Activated CD8-positive, alpha-beta T cell treated with anti-CD3 and anti-CD28 coated beads for 36 hours (primary cell): Measurements from ENCODE around the gene ARPC4. TPM values are rescaled to one million over a fixed set of nuclear protein-coding genes. Genes with fewer than 3 reads are reported as not detected.
A peak's percentile ranks its signal among the peaks of the same experiment; 100 is the strongest.

Source experiments
- ATAC-seq: fragments of 200-7000 bp; cut with Tn5 transposase; one replicate; pipeline ENCODE4 v1.10.0; 2021; ENCODE audit warnings: mild to moderate bottlenecking, moderate library complexity
- CTCF ChIA-PET: fragments of 350-600 bp; sonication (Branson Sonifier 250); formaldehyde crosslinking; loops from one replicate; lab custom pipeline; 2021; ENCODE audit warnings: antibody characterized with exemption; lab: Charles Lee
- POLR2A ChIA-PET: fragments of 350-600 bp; sonication (Branson Sonifier 250); formaldehyde crosslinking; loops from one replicate; lab custom pipeline; 2021; ENCODE audit warnings: antibody characterized with exemption; lab: Charles Lee
- DNase-seq: peaks from one replicate; pipeline ENCODE4 v3.0.0-alpha.2; 2020
- H3K27ac Mint-ChIP-seq: one replicate; pipeline ENCODE4 v1.8.0; 2021; ENCODE audit warnings: mild to moderate bottlenecking, mixed read lengths
- H3K27me3 Mint-ChIP-seq: one replicate; pipeline ENCODE4 v1.8.0; 2021; ENCODE audit warnings: mixed read lengths
- H3K36me3 Mint-ChIP-seq: one replicate; pipeline ENCODE4 v1.8.0; 2021; ENCODE audit warnings: low read depth, mixed read lengths
- H3K4me1 Mint-ChIP-seq: one replicate; pipeline ENCODE4 v1.8.0; 2021; ENCODE audit warnings: low read depth, mixed read lengths
- H3K4me3 Mint-ChIP-seq: one replicate; pipeline ENCODE4 v1.8.0; 2021; ENCODE audit warnings: mild to moderate bottlenecking, moderate library complexity, mixed read lengths
- H3K9me3 Mint-ChIP-seq: one replicate; pipeline ENCODE4 v1.8.0; 2021; ENCODE audit warnings: mixed read lengths
- CTCF ChIP-seq: fragments of 200-600 bp; IDR thresholded peaks from one replicate; pipeline ENCODE4 v1.8.0; 2022; ENCODE audit warnings: antibody characterized with exemption, mild to moderate bottlenecking
- intact Hi-C: fragments of 100-400 bp; cut with micrococcal nuclease; formaldehyde crosslinking; loops from one replicate; pipeline ENCODE4 v1.10.0; 2022
- total RNA-seq, 2 experiments: library from RNA; stranded (reverse); gene quantifications; one replicate each; pipeline ENCODE4 v1.2.3, GENCODE V29; 2021

The ARPC4 gene
- total RNA-seq, 2 experiments from 2014 or later, result 205 to 208 TPM

GRCh38 chr3:9781978-9782603, 10.8 kb upstream of the ARPC4 start:
- peaks cover 61% of the 10 kb centered on the region for H3K4me1 Mint-ChIP-seq
- intact Hi-C loops, result no loop called here
- H3K36me3 Mint-ChIP-seq, result peaks cover 52% of the 10 kb centered on the region
- H3K27me3 Mint-ChIP-seq, result no peaks in the 10 kb centered on the region
- ChIA-PET POLR2A (interaction anchor here (1.0 to 2.6 kb wide), 6 partner anchors 9 to 151 kb away, joined by 3 to 7 read pairs (median 4); partner anchors contain the start of genes ARPC4 and TADA3), CTCF (interaction anchor here (1.0 to 1.3 kb wide), 7 partner anchors 11 to 419 kb away, joined by 3 to 4 read pairs (median 3); partner anchors contain the start of genes ARPC4, RPUSD3 and TADA3)
- no peak overlapping the region for H3K4me3 Mint-ChIP-seq
- ATAC-seq (no peak), DNase-seq (no peak)
- peaks cover 1% of the 10 kb centered on the region for H3K9me3 Mint-ChIP-seq
- no peak for TF ChIP-seq CTCF
- H3K27ac Mint-ChIP-seq, result peak overlapping the region; percentile 27

- POLR2A ChIA-PET, result interaction anchor here (1.0 to 2.6 kb wide), 6 partner anchors 8 to 150 kb away, joined by 3 to 7 read pairs (median 4); partner anchors contain the start of genes ARPC4 and TADA3
- no peaks in the 10 kb centered on the region for H3K27me3 Mint-ChIP-seq
- ATAC-seq, result no peak
- no peak for DNase-seq
- peak; percentile 36 for TF ChIP-seq CTCF
- intact Hi-C loops, result no loop called here
- no peaks in the 10 kb centered on the region for H3K9me3 Mint-ChIP-seq
- peaks cover 61% of the 10 kb centered on the region for H3K4me1 Mint-ChIP-seq
- H3K27ac Mint-ChIP-seq, result no peak overlapping the region
- CTCF ChIA-PET, result interaction anchor here (1.0 to 1.3 kb wide), 7 partner anchors 10 to 418 kb away, joined by 3 to 4 read pairs (median 3); partner anchors contain the start of genes ARPC4, RPUSD3 and TADA3
- H3K4me3 Mint-ChIP-seq, result no peak overlapping the region
- peaks cover 59% of the 10 kb centered on the region for H3K36me3 Mint-ChIP-seq
These were observed 10.1 kb upstream of the ARPC4 start for GRCh38 chr3:9782770-9783169.

GRCh38 chr3:9783954-9784353, 8.9 kb upstream of the ARPC4 start:
- intact Hi-C loops, result no loop called here
- no peak for TF ChIP-seq CTCF
- H3K4me3 Mint-ChIP-seq, result no peak overlapping the region
- no peaks in the 10 kb centered on the region for H3K27me3 Mint-ChIP-seq
- ATAC-seq (no peak), DNase-seq (no peak)
- POLR2A ChIA-PET, result interaction anchor here (1.0 to 1.6 kb wide), 2 partner anchors 13 to 47 kb away, joined by 3 to 4 read pairs; no protein-coding TSS in a partner anchor
- no peaks in the 10 kb centered on the region for H3K9me3 Mint-ChIP-seq
- H3K36me3 Mint-ChIP-seq, result peaks cover 62% of the 10 kb centered on the region
- CTCF ChIA-PET, result interaction anchor here (0.9 kb wide), 1 partner anchor 162 kb away, joined by 3 read pairs; no protein-coding TSS in a partner anchor
- peaks cover 53% of the 10 kb centered on the region for H3K4me1 Mint-ChIP-seq
- H3K27ac Mint-ChIP-seq, result no peak overlapping the region

- no peaks in the 10 kb centered on the region for H3K9me3 Mint-ChIP-seq
- H3K27ac Mint-ChIP-seq, result no peak overlapping the region
- peaks cover 51% of the 10 kb centered on the region for H3K4me1 Mint-ChIP-seq
- ChIA-PET POLR2A (interaction anchor here (1.6 kb wide), 1 partner anchor 48 kb away, joined by 4 read pairs; no protein-coding TSS in a partner anchor), CTCF (no interaction called here)
- no peak for TF ChIP-seq CTCF
- DNase-seq, result no peak
- intact Hi-C loops, result no loop called here
- no peak overlapping the region for H3K4me3 Mint-ChIP-seq
- no peak for ATAC-seq
- H3K27me3 Mint-ChIP-seq, result no peaks in the 10 kb centered on the region
- peaks cover 68% of the 10 kb centered on the region for H3K36me3 Mint-ChIP-seq
These were observed 7.9 kb upstream of the ARPC4 start for GRCh38 chr3:9784965-9785364.

- Mint-ChIP-seq H3K27ac (no peak overlapping the region), H3K36me3 (peaks cover 68% of the 10 kb centered on the region), H3K4me3 (no peak overlapping the region), H3K9me3 (no peaks in the 10 kb centered on the region), H3K27me3 (no peaks in the 10 kb centered on the region), H3K4me1 (peaks cover 51% of the 10 kb centered on the region)
- TF ChIP-seq CTCF, result no peak
- DNase-seq (no peak), ATAC-seq (no peak)
- intact Hi-C loops, result no loop called here
- POLR2A ChIA-PET, result interaction anchor here (1.2 to 1.6 kb wide), 4 partner anchors 8 to 55 kb away, joined by 3 to 8 read pairs (median 4); partner anchors contain the start of genes BRPF1 and CAMK1
- CTCF ChIA-PET, result interaction anchor here (1.0 kb wide), 2 partner anchors 36 to 58 kb away, joined by 3 read pairs; partner anchors contain the start of gene OGG1
These were observed 7.3 kb upstream of the ARPC4 start for GRCh38 chr3:9785602-9786001.
